ENCODE measurements around the gene TRPV5. TPM values are rescaled to one million over a fixed set of nuclear protein-coding genes. Genes with fewer than 3 reads are reported as not detected.

TRPV5 gene
- total and polyA plus RNA-seq, 2 of the 4 experiments (the other 2 are of a cell fraction), result not detected

DNA sequence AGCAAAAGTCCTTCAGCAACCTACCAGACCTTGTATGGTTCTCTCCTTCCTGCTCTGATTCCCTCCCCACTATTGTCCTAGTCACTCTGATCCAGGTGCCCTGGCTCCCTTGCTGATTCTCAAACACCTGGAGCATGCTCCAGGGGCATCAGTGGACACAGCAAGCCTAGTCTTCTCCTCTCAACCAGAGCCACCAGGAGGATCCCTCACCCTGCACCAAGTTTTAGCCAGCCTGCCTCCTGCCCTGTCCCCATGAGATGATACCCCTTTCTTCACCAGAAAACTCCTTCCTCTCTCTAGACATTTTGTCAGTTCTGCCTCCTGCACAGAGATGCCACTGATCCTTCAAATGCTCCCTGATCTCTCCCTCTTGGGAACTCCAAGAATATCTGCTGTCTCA, 16.7 kb upstream of the TRPV5 start:
- Histone ChIP-seq H2AK5ac (ENCODE audit: low read depth, low read length) (no peak overlapping the region), H3K27ac (ENCODE audit: insufficient read depth, low read length) (no peak overlapping the region), H2AK9ac (replicated peaks; ENCODE audit: low read depth, low read length, poor library complexity) (no peak overlapping the region), H3K36me3 (ENCODE audit: control insufficient read depth, insufficient read depth, low read length) (no peaks in the 10 kb centered on the region), H3K79me1 (ENCODE audit: low read depth in 1 of 2, low read length in 2 of 2) (no peaks in the 10 kb centered on the region), H2BK5ac (ENCODE audit: low read depth, low read length, poor library complexity, severe bottlenecking) (no peak overlapping the region), H2BK15ac (ENCODE audit: low read depth, low read length) (no peak overlapping the region), H2BK20ac (ENCODE audit: low read depth, low read length) (no peak overlapping the region), H3K4ac (ENCODE audit: low read depth, low read length) (no peak overlapping the region), H4K20me1 (ENCODE audit: insufficient read depth, low read length) (no peaks in the 10 kb centered on the region), H2AFZ (replicated peaks; ENCODE audit: low read length, poor library complexity) (no peak overlapping the region), H3K14ac (replicated peaks; ENCODE audit: low read depth, low read length) (no peak overlapping the region), H3K18ac (ENCODE audit: low read depth, low read length) (no peak overlapping the region), H3K9me1 (ENCODE audit: insufficient read depth, low read length) (no peaks in the 10 kb centered on the region), H4K5ac (ENCODE audit: low read depth, low read length) (no peak overlapping the region), H3K4me1 (ENCODE audit: control insufficient read depth, insufficient read depth, low read length) (no peaks in the 10 kb centered on the region), H3K27me3 (ENCODE audit: control insufficient read depth, insufficient read depth, low read length) (no peaks in the 10 kb centered on the region), H3K9me3 (ENCODE audit: control insufficient read depth, insufficient read depth, low read length) (peaks cover 11% of the 10 kb centered on the region; the same call in 1 of the 2 replicates), H3K56ac (ENCODE audit: extremely low read depth, insufficient read depth, low read length) (no peak overlapping the region), H4K91ac (ENCODE audit: insufficient read depth, low read depth, low read length) (no peak overlapping the region), H4K8ac (ENCODE audit: low read depth in 2 of 2, low read length in 2 of 2) (no peak overlapping the region), H3K4me3 (ENCODE audit: insufficient read depth, low read depth, low read length) (no peak overlapping the region), H3K9ac (ENCODE audit: low read depth, low read length) (no peak overlapping the region), H3K23ac (ENCODE audit: low read depth, low read length) (no peak overlapping the region), H2BK120ac (ENCODE audit: low read depth, low read length) (no peak overlapping the region), H3K4me2 (ENCODE audit: low read depth, low read length) (no peak overlapping the region)
- dilution Hi-C loops (cut with HindIII; ENCODE audit: low sequenced_read_pairs, unreplicated experiment) (no loop called here), in situ Hi-C loops (cut with MboI; ENCODE audit: low sequenced_read_pairs) (no loop called here), intact Hi-C loops (cut with micrococcal nuclease) (no loop called here)
- no peak for DNase-seq
- ATAC-seq (ENCODE audit: low read depth), result no peak
- BruUV-seq (replicated peaks), result no TSS peak
- ChIA-PET CTCF (no interaction called here), POLR2A (ENCODE audit: unreplicated experiment) (no interaction called here)
- TF ChIP-seq USF2 (IDR thresholded peaks at IDR 0.05; ENCODE audit: low read depth, low read length) (no peak), POLR2A (IDR thresholded peaks at IDR 0.05; ENCODE audit: low read depth, low read length) (no peak), MAZ (IDR thresholded peaks at IDR 0.05; ENCODE audit: borderline replicate concordance, low read depth, low read length) (no peak), RFX5 (IDR thresholded peaks at IDR 0.05; ENCODE audit: low read depth, low read length) (no peak), FOS (IDR thresholded peaks at IDR 0.05; ENCODE audit: low read depth, low read length) (no peak), MAFK (IDR thresholded peaks at IDR 0.05; ENCODE audit: low read depth, low read length) (no peak), NFE2L2 (IDR thresholded peaks at IDR 0.05; ENCODE audit: low read depth, low read length) (no peak), MXI1 (IDR thresholded peaks at IDR 0.05; ENCODE audit: borderline replicate concordance, low read depth, low read length) (no peak)
- TF ChIP-seq, protein P1, sequence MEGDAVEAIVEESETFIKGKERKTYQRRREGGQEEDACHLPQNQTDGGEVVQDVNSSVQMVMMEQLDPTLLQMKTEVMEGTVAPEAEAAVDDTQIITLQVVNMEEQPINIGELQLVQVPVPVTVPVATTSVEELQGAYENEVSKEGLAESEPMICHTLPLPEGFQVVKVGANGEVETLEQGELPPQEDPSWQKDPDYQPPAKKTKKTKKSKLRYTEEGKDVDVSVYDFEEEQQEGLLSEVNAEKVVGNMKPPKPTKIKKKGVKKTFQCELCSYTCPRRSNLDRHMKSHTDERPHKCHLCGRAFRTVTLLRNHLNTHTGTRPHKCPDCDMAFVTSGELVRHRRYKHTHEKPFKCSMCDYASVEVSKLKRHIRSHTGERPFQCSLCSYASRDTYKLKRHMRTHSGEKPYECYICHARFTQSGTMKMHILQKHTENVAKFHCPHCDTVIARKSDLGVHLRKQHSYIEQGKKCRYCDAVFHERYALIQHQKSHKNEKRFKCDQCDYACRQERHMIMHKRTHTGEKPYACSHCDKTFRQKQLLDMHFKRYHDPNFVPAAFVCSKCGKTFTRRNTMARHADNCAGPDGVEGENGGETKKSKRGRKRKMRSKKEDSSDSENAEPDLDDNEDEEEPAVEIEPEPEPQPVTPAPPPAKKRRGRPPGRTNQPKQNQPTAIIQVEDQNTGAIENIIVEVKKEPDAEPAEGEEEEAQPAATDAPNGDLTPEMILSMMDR (conservative IDR thresholded peaks at IDR 0.05; ENCODE audit: low read depth, low read length), result no peak
- TF ChIP-seq, protein P2, sequence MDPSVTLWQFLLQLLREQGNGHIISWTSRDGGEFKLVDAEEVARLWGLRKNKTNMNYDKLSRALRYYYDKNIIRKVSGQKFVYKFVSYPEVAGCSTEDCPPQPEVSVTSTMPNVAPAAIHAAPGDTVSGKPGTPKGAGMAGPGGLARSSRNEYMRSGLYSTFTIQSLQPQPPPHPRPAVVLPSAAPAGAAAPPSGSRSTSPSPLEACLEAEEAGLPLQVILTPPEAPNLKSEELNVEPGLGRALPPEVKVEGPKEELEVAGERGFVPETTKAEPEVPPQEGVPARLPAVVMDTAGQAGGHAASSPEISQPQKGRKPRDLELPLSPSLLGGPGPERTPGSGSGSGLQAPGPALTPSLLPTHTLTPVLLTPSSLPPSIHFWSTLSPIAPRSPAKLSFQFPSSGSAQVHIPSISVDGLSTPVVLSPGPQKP (IDR thresholded peaks at IDR 0.05; ENCODE audit: borderline replicate concordance, low read depth, low read length), result no peak
